Right forelimb (tissue), 1 donor: ENCODE measurements around the gene NXF3.
"Not testable (repeated sequence)": the region's sequence is repeated elsewhere in the genome, so short reads cannot be mapped to it uniquely, and the experiment has no call there.

Source experiments
- DNase-seq: peaks from one replicate; pipeline ENCODE4 v3.0.0-alpha.2; 2018

Gene NXF3

GRCh38 chrX:103033371-103033770 lies 59.6 kb downstream of the NXF3 start:
- DNase-seq, result not testable (repeated sequence)
